ENCODE measurements around the gene MICA.

The MICA gene

GRCh38 chr6:31403283-31404060, at the start of gene MICA:
TSS of gene MICA (plus strand) at chr6:31403595. CDS start at chr6:31403633, 38 bp downstream.
- H3K4me3 ChIP-seq (ENCODE audit: low read length) = peak within 1 kb of the TSS; percentile 67

DNA sequence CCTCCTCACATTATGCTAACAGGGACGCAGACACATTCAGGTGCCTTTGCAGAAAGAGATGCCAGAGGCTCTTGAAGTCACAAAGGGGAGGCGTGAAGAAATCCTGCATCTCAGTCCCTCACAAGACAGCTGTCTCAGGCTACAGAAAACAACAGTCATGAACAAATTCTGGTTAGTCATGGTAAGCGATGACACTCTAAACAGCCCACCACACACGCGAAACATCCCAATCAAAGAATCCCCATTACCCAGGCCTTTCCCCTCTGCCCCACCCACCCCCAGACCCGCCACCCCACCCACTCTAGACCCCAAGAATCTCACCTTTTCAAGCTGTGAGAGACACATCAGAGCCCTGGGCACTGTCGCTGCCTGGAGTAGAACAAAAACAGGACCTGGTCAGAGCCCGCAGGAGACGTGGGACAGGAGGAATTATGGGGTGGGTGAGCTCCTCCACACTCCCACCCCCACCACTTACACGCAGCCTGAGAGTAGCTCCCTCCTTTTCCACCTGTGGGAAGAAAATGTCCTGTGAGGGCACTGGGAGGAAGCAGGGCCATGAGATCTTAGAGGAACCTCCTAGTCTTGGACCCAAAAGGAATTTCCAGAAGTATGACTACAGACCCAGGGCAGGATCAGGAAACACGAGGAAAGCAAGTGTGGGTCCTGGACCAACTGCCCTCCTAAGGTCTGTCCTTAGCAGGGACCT, 49.1 kb upstream of the MICA start:
- H3K4me3 ChIP-seq (ENCODE audit: low read length) = peak overlapping the region; percentile 77
- no peak for TF ChIP-seq ZNF274 (IDR thresholded peaks at IDR 0.05; ENCODE audit: low read depth, low read length)

More at GRCh38 chr6:31403283-31404060, at the start of gene MICA:
- no peak for TF ChIP-seq ZNF274 (IDR thresholded peaks at IDR 0.05; ENCODE audit: low read depth, low read length)

DNA sequence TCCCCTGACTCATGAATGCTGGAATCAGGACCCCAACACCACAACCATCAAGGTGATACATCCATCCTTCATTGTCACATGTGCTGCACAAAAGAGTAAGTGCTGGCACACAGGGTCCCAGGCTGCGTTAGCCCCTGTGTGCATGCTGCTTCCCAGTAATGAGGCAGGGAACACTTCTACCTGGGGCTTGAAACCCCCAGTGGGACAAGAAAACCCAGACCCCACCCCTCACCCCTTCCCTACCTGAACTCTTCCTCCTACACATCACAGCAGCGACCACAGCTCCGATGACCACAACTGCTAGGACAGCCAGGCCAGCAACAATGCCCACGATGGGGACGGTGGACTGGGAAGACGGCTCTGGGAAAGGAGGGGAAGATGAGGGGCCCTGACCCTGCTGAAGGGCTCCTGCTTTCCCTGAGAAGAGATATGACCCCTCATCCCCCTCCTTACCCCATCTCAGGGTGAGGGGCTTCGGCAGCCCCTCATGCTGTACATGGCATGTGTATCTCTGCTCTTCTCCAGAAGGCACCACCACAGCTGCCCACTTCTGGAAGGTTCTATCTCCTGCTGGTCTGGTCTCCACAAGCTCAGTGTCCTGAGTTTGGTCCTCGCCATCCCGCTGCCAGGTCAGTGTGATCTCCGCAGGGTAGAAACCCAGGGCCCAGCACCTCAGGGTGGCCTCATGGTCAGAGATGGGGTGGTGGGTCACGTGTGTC, 48.4 kb upstream of the MICA start:
- no peak for TF ChIP-seq ZNF274 (IDR thresholded peaks at IDR 0.05; ENCODE audit: low read depth, low read length)
- H3K4me3 ChIP-seq (ENCODE audit: low read length) = peak overlapping the region; percentile 77

DNA sequence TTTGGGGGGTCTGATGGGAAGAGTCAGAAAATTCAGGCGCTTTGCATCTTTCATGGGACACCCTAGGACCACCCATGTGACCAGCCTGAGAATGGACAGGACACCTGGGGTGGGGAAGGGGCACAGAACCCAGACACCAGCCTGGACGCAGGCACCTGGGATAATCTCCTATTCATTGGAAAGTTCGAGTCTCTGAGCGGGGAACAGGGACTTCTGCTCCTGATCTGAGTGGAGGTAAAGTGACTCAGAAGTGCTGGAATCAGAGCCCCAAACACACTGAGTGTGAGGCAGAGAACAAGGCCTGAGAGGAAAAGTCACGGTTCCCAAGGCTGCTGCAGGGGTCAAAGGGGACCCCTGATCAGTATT, 47.8 kb upstream of the MICA start:
- TF ChIP-seq ZNF274 (IDR thresholded peaks at IDR 0.05; ENCODE audit: low read depth, low read length) = no peak
- H3K4me3 ChIP-seq (ENCODE audit: low read length) = peak overlapping the region; percentile 77

GRCh38 chr6:31356216-31356945, 47.0 kb upstream of the MICA start:
- H3K4me3 ChIP-seq (ENCODE audit: low read length) = peak overlapping the region; percentile 77
- TF ChIP-seq ZNF274 (IDR thresholded peaks at IDR 0.05; ENCODE audit: low read depth, low read length) = no peak

DNA sequence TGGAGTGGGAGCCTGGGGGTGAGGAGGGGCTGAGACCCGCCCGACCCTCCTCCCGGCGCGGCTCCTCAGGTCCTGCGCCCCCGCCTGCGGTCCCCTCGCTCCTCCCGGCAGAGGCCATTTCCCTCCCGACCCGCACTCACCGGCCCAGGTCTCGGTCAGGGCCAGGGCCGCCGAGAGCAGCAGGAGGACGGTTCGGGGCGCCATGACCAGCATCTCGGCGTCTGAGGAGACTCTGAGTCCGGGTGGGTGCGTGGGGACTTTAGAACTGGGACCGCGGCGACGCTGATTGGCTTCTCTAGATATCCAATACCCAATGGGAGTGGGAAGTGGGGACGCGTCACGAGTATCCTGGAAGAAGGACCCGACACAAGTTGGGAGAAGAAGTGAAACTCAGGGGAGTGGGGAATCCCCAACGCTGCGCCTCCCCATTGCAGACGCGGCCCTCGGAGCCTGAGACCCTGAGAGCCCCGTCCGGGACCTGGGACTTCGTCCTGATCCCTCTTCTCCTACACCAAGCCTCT, 46.4 kb upstream of the MICA start, which contains the start of gene HLA-B:
Gene HLA-B (minus strand): TSS at position 234 of the 521 bp plus-strand sequence. CDS start 21 bp downstream, at position 213.
- no peak for TF ChIP-seq ZNF274 (IDR thresholded peaks at IDR 0.05; ENCODE audit: low read depth, low read length)
- peak within 1 kb of the TSS; percentile 77 for H3K4me3 ChIP-seq (ENCODE audit: low read length)

GRCh38 chr6:31357886-31358285, 45.5 kb upstream of the MICA start:
- H3K4me3 ChIP-seq (ENCODE audit: low read length) = peak overlapping the region; percentile 47; the same call in 1 of the 2 replicates
- no peak for TF ChIP-seq ZNF274 (IDR thresholded peaks at IDR 0.05; ENCODE audit: low read depth, low read length)

GRCh38 chr6:31358302-31358701, 45.1 kb upstream of the MICA start:
- TF ChIP-seq ZNF274 (IDR thresholded peaks at IDR 0.05; ENCODE audit: low read depth, low read length) = no peak
- H3K4me3 ChIP-seq (ENCODE audit: low read length) = peak overlapping the region; percentile 47; the same call in 1 of the 2 replicates

DNA sequence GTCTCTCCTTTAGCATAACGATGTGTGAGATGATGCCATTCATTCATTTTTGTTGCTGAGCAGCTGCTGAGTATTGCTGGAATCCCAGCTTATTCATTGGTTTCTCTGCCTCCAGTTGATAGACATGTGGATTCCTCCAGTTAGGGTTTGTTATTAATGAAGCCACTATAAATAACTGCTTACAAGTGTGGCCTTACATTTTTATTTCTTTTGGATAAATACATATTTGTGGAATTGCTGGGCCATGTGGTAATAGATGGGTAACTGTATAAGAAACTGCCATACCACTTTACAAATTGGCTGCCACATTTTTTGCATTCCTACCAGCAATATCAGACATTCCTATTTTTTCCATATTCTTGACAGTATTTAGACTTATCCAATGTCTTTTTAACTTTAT, 43.8 kb upstream of the MICA start:
- no peak for TF ChIP-seq ZNF274 (IDR thresholded peaks at IDR 0.05; ENCODE audit: low read depth, low read length)
- H3K4me3 ChIP-seq (ENCODE audit: low read length) = no peak overlapping the region

- no peak for TF ChIP-seq ZNF274 (IDR thresholded peaks at IDR 0.05; ENCODE audit: low read depth, low read length)
- H3K4me3 ChIP-seq (ENCODE audit: low read length) = no peak overlapping the region
These were observed 40.6 kb upstream of the MICA start for GRCh38 chr6:31362751-31363150.

GRCh38 chr6:31363811-31364210, 39.6 kb upstream of the MICA start:
- no peak for TF ChIP-seq ZNF274 (IDR thresholded peaks at IDR 0.05; ENCODE audit: low read depth, low read length)
- H3K4me3 ChIP-seq (ENCODE audit: low read length) = no peak overlapping the region

- TF ChIP-seq ZNF274 (IDR thresholded peaks at IDR 0.05; ENCODE audit: low read depth, low read length) = no peak
- H3K4me3 ChIP-seq (ENCODE audit: low read length) = no peak overlapping the region
These were observed 37.5 kb upstream of the MICA start for GRCh38 chr6:31365864-31366263.

DNA sequence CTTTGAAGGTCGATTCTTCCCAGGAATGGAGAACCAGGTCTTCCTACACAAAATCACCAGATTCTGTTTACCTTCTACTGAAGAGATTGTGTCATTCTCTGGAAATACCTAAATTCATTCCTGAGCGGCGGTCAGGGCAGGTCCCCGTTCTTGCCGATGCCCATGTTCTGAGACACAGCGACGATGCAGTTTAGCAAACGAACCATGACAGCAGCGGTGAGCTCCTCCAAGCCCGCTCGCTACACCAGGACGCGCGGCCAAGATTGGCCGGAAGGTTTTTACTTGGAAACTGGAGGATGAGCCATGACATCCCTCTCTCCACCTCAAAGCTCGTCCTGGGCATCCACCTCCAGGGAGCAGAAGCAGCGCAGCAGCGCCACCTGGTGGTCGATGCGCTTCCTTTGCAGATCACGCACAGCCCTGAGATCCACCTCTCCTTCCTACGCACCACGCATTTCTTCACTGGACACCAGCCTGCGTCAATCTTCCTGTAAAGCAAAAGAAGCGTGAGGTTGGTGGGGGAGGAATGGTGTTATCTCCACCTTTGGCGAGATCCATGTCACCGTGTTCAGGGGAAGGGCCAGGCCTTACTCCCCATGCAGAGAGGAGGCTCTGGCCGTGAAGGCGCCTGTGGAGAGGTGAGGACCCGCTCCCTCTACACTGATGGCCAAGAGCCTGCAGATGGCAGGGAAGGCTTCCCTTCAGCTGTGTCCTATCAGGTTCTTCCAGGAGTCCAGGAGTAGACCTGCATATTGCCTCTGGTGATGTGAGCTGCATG, 36.5 kb upstream of the MICA start:
- peak overlapping the region; percentile 38; the same call in 1 of the 2 replicates for H3K4me3 ChIP-seq (ENCODE audit: low read length)
- no peak for TF ChIP-seq ZNF274 (IDR thresholded peaks at IDR 0.05; ENCODE audit: low read depth, low read length)

Measured in GM08714 (cell line).